Fibroblast of the aortic adventitia (primary cell): ENCODE results near the gene GSTA5. TPM values are rescaled to one million over a fixed set of nuclear protein-coding genes. Genes with fewer than 3 reads are reported as not detected.
A peak's percentile ranks its signal among the peaks of the same experiment; 100 is the strongest.
"Not testable (repeated sequence)": the region's sequence is repeated elsewhere in the genome, so short reads cannot be mapped to it uniquely, and the experiment has no call there.

Source experiments
- DNase-seq: peaks from one replicate; pipeline ENCODE4 v3.0.0-alpha.2; 2010; ENCODE audit warnings: low read depth
- H3K4me3 ChIP-seq: 2 replicates; pipeline ENCODE4 v1.5.1; 2011; ENCODE audit warnings: low read depth, mild to moderate bottlenecking, control low read depth, low read length, moderate library complexity
- total RNA-seq: library from RNA; depleted of rRNA; stranded (reverse); fragments of >200 nt; gene quantifications from 2 replicates; pipeline ENCODE4 v1.2.3, GENCODE V29; 2012; ENCODE audit warnings: low replicate concordance
- TF ChIP-seq, protein P1 (sequence below): IDR thresholded peaks from 2 replicates; pipeline ENCODE4 v1.5.1; 2011; ENCODE audit warnings: mild to moderate bottlenecking, low read length, control low read depth, inconsistent platforms; ENCODE audit not compliant: insufficient read depth

Gene GSTA5
- total RNA-seq, 1 donor, result not detected

DNA sequence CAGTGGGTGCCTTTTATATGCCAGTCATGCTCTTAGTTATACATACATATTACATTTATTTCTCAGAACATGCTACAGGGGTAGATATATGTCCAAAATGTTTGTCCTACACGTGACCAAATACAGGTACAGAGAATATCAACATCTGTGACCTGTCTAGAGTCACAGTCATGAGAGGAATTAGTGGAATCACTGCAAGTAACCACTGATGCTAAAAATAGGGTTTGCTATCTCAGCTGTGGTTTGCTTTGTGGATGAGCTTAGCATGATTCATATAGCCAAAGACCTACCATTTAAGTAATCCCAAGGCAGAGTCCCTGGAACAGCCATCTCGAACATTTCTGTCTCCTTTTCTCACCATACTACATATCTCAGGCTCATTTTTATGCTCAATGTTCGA lies 36.6 kb upstream of the GSTA5 start:
- TF ChIP-seq, protein P1, sequence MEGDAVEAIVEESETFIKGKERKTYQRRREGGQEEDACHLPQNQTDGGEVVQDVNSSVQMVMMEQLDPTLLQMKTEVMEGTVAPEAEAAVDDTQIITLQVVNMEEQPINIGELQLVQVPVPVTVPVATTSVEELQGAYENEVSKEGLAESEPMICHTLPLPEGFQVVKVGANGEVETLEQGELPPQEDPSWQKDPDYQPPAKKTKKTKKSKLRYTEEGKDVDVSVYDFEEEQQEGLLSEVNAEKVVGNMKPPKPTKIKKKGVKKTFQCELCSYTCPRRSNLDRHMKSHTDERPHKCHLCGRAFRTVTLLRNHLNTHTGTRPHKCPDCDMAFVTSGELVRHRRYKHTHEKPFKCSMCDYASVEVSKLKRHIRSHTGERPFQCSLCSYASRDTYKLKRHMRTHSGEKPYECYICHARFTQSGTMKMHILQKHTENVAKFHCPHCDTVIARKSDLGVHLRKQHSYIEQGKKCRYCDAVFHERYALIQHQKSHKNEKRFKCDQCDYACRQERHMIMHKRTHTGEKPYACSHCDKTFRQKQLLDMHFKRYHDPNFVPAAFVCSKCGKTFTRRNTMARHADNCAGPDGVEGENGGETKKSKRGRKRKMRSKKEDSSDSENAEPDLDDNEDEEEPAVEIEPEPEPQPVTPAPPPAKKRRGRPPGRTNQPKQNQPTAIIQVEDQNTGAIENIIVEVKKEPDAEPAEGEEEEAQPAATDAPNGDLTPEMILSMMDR, result no peak
- H3K4me3 ChIP-seq, result no peak overlapping the region
- peak; percentile 93 for DNase-seq

DNA sequence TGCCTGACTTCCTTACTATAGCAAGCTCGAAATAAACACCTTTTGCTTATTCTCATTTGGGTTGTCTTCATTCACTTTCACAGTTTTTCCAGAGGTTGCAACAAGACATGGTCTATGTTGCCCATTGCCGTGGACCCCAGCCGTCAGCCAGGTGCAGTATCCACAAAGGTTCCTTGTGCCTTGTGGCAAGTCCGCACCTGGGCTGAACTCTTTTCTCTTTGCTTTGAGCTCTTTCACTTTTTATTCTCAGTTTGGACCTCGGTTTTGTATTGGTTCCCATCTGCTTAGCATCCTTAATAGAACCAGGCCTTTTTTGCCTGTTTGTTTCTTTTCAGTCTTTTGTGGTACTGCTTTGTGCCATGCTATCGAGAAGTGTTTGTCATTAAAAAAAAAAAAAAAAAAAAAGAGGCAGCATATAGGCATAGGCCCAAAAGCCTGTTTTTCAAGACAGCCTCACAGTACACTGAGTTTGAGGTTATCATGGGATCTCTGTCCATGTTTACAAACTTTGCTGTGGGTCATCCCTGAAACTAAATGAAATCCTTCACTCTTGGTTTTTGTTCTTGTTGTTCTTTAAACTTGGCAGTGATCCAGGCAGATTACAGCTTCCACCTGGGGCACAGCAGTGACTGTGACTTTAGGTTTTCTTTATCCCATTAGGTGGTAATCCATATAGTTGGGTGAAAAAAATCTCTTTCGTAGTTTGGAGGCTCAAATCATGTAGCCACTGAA lies 35.6 kb upstream of the GSTA5 start:
- DNase-seq, result peak; percentile 28
- no peak overlapping the region for H3K4me3 ChIP-seq
- TF ChIP-seq, protein P1, result no peak

DNA sequence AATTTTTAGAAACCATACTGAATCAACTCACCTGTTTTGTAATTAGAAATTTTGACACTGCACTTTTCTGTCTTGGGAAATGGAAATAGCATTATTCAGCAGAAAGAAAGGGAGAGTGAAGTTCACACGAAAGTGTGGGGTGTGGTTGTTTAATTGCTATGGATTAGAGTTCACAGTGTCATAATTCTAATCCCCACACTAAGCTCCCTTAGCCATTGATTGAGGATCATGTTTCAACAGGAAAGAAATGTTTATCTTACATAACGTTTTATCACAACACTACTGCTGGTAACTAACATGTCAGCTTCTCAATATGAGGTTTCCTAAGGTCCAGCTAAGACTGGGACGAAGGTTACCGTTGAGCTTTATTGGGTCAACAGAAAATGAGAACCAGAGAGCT lies 31.4 kb upstream of the GSTA5 start:
- no peak overlapping the region for H3K4me3 ChIP-seq
- no peak for DNase-seq
- TF ChIP-seq, protein P1, result no peak

DNA sequence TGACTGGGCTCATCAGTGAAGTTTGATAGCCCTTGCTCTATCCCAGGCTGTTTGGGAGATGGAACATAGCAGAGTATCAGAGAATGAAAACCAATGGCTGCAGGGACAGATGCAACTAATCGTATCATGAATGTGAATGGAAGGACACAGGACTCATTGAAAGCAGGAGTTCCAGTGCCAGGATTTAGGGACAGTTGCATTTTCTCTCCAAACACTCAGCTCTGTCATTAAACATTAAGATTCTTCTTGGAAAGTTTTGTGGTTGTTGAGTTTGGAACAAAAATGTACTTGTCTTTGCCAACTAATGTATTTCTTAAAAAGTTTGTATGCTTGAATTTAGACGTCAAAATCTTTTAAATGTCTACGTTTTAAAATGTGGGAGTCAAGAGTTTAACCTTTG lies 31.0 kb upstream of the GSTA5 start:
- no peak for DNase-seq
- TF ChIP-seq, protein P1, result no peak
- H3K4me3 ChIP-seq, result no peak overlapping the region

DNA sequence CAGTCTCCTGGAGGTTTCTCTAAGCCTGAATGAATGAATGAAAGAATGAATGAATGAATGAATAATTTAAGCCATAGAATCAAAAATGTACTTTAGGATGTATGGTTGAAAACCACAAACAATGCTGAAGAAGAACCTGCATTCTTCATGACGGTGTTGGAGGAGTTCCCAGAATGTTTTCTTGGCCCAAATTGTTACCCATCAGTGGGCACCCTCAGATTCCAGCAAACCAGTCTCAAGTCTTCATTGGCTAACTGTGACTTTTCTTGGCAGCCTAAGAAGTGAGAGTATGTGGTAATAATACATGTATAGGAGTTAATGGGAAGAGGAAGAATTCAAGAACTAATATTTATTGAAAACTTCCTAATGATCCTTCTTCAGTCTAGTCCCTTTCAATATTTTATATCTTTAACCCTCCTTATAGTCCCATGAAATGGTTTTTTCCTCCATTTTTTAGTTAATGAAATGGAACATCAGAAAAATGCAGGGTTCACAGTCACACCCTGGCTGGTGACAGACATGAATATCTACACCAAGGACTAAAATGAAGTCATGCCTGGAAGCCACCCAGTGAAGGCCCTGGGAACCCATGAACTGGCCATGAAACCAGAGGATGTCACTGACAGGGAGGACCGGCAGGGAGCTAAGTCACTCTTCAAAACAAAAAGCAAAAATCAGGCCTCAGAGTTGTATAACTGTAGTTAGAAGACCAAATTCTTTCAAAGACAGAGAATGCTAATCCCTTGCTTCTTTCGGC lies 29.9 kb upstream of the GSTA5 start:
- DNase-seq, result peak; percentile 49

DNA sequence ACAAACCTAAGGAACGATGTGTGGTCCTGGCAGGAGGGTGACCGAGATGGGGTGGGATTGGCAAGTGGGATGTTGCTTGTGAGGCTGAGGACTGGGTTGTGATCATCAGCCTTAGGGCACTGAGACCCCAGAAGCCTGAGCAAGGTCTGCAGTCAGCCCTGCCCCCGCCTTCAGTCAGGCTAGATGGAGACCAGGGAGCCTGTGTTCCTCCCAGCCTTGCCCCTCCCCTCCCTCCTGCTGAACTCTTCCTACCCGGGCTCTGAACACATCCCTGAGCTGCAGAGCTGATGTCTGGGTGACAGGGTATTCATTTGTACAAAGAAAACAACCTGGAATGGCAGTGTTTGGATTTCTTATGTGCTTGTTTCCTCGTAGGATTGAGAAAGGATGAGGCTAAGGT lies 28.3 kb upstream of the GSTA5 start:
- not testable (repeated sequence) for DNase-seq, H3K4me3 ChIP-seq

More for the DNA sequence above, 29.9 kb upstream of the GSTA5 start:
- not testable (repeated sequence) for H3K4me3 ChIP-seq

DNA sequence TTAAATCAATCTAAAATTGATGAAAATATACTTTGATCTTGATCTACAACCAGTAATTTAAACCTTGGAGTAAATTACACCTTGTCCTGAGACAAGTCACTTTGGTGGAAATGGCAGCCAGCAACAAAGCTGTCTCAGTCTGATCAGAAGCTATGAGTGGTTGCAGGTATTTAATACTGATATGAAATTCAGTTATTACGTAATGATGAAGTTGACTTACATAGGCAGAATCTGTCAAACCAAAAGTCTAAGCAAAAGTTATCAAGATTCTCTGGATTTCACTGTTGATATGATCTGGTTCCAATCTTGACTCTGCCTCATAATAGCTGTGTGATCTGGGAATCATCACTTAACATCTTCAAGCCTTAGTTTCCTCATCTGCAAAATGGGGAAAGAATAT lies 27.6 kb upstream of the GSTA5 start:
- no peak overlapping the region for H3K4me3 ChIP-seq
- DNase-seq, result no peak
- TF ChIP-seq, protein P1, result no peak

DNA sequence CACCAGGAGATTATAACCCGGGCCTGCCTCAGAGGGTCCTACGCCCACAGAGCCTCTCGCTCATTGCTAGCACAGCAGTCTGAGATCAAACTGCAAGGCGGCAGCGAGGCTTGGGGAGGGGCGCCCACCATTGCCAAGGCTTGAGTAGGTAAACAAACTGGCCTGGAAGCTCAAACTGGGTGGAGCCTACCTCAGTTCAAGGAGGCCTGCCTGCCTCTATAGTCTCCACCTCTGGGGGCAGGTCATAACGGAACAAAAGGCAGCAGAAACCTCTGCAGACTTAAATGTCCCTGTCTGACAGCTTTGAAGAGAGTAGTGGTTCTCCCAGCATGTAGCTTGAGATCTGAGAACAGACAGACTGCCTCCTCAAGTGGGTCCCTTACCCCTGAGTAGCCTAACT lies 20.5 kb upstream of the GSTA5 start:
- DNase-seq, H3K4me3 ChIP-seq: not testable (repeated sequence)
